PC-9 (cell line): ENCODE measurements around the gene CLBA1. TPM values are rescaled to one million over a fixed set of nuclear protein-coding genes. Genes with fewer than 3 reads are reported as not detected.

Source experiments
- BruUV-seq: library from RNA; stranded (reverse); fragments of 400-500 nt; replicated peaks from 2 replicates; lab custom pipeline; 2021; lab: Mats Ljungman, UMichigan
- CTCF ChIA-PET: fragments of 300-600 bp; sonication (Branson Sonifier 250); formaldehyde crosslinking; loops from one replicate; lab custom pipeline; 2022; ENCODE audit warnings: antibody characterized with exemption; lab: Charles Lee
- POLR2A ChIA-PET: fragments of 300-600 bp; sonication (Branson Sonifier 250); formaldehyde crosslinking; loops from one replicate; lab custom pipeline; 2022; ENCODE audit warnings: antibody characterized with exemption; ENCODE audit not compliant: unreplicated experiment; lab: Charles Lee
- DNase-seq, 2 experiments: peaks; one replicate each; pipeline versions ENCODE4 v3.0.0 to v3.0.0-alpha.2; 2015 to 2022; ENCODE audit warnings: mixed read lengths in 1 of 2
- H2AFZ ChIP-seq: fragments of 200-600 bp; sonication (generic); 2 replicates; pipeline ENCODE4 v1.8.1; 2017; ENCODE audit warnings: antibody characterized with exemption
- H3F3A ChIP-seq: fragments of 200-600 bp; sonication (generic); 2 replicates; pipeline ENCODE4 v1.8.1; 2017; ENCODE audit warnings: antibody characterized with exemption, mild to moderate bottlenecking, low read depth; ENCODE audit not compliant: insufficient read depth
- H3K27ac ChIP-seq: fragments of 200-600 bp; sonication (generic); 2 replicates; pipeline ENCODE4 v1.6.1; 2016; ENCODE audit warnings: mixed run types
- H3K27me3 ChIP-seq: fragments of 200-600 bp; sonication (generic); 2 replicates; pipeline ENCODE4 v1.6.1; 2016; ENCODE audit warnings: low read depth, mixed run types; ENCODE audit not compliant: insufficient read depth
- H3K36me3 ChIP-seq: fragments of 200-600 bp; sonication (generic); 2 replicates; pipeline ENCODE4 v1.6.1; 2016; ENCODE audit warnings: low read depth, mixed run types
- H3K4me1 ChIP-seq: fragments of 200-600 bp; sonication (generic); replicated peaks from 2 replicates; pipeline ENCODE4 v1.6.1; 2016; ENCODE audit warnings: mixed run types; ENCODE audit not compliant: insufficient read depth
- H3K4me2 ChIP-seq: fragments of 200-600 bp; sonication (generic); 2 replicates; pipeline ENCODE4 v1.6.1; 2017; ENCODE audit warnings: mixed run types
- H3K4me3 ChIP-seq: fragments of 200-600 bp; sonication (generic); 2 replicates; pipeline ENCODE4 v1.6.1; 2016; ENCODE audit warnings: mixed run types
- H3K79me2 ChIP-seq: fragments of 200-600 bp; sonication (generic); 2 replicates; pipeline ENCODE4 v1.6.1; 2017; ENCODE audit warnings: low read depth, mixed run types
- H3K9me2 ChIP-seq: fragments of 200-600 bp; sonication (generic); 2 replicates; pipeline ENCODE4 v1.8.1; 2017; ENCODE audit warnings: mild to moderate bottlenecking; ENCODE audit not compliant: insufficient read depth
- H3K9me3 ChIP-seq: fragments of 200-600 bp; sonication (generic); 2 replicates; pipeline ENCODE4 v1.8.1; 2016; ENCODE audit warnings: low read depth; ENCODE audit not compliant: insufficient read depth
- H4K20me1 ChIP-seq: fragments of 200-600 bp; sonication (generic); 2 replicates; pipeline ENCODE4 v1.8.1; 2017; ENCODE audit not compliant: insufficient read depth
- EZH2 ChIP-seq: fragments of 200-600 bp; sonication (generic); IDR thresholded peaks from 2 replicates; pipeline ENCODE4 v1.8.0; 2017; ENCODE audit warnings: antibody characterized with exemption, low read depth
- intact Hi-C: fragments of 100-400 bp; cut with micrococcal nuclease; formaldehyde crosslinking; loops from one replicate; pipeline ENCODE4 v1.10.0; 2022; ENCODE audit not compliant: unreplicated experiment
- total RNA-seq: library from RNA; stranded (reverse); gene quantifications from 2 replicates; pipeline ENCODE4 v1.2.3, GENCODE V29; 2021
- TF ChIP-seq, protein P1 (sequence below): fragments of 200-600 bp; sonication (generic); conservative IDR thresholded peaks from 2 replicates; pipeline ENCODE4 v1.6.1; 2017; ENCODE audit warnings: mixed run types, antibody characterized with exemption, mild to moderate bottlenecking, moderate library complexity

Gene CLBA1
- total RNA-seq, 1 experiment from 2014 or later = 12.6 TPM

DNA sequence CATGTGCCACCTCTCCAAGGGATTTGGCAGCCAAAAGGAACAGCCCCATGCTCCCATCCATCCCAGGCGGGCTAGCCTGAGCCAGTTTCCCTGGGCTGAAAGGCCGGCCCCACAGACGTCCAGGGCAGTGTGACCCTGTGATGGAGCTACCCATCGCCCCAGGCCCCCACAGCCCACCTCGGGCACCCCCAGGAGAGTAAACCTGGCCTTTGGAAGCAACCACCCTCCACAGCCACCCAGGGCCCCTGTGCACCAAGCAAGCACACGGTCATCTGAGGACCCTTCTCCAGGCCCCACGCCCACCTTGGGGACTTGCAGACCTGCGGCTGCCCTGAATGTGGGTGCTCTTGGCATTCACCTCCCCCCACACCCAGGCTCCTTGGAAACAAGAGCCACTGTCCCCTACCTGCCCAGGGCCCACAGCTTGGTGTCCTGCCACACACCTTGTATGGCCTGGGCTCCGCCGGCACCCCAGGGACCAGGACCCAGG lies 15.8 kb upstream of the CLBA1 start:
- Histone ChIP-seq H3K79me2 (no peaks in the 10 kb centered on the region), H3K27ac (no peak overlapping the region), H3K9me3 (no peaks in the 10 kb centered on the region), H3K36me3 (no peaks in the 10 kb centered on the region), H3K4me2 (peak overlapping the region; percentile 72), H3K4me1 (peaks cover 63% of the 10 kb centered on the region), H3K27me3 (no peaks in the 10 kb centered on the region), H2AFZ (no peak overlapping the region), H4K20me1 (no peaks in the 10 kb centered on the region), H3K9me2 (no peaks in the 10 kb centered on the region), H3K4me3 (peak overlapping the region; percentile 37), H3F3A (peaks cover 39% of the 10 kb centered on the region)
- ChIA-PET CTCF (no interaction called here), POLR2A (interaction anchor here (0.5 to 0.6 kb wide), 2 partner anchors 161 to 1406 kb away, joined by 3 to 4 read pairs; no protein-coding TSS in a partner anchor)
- DNase-seq = no peak
- TSS peak; percentile 23 for BruUV-seq
- TF ChIP-seq EZH2 = no peak
- TF ChIP-seq, protein P1, sequence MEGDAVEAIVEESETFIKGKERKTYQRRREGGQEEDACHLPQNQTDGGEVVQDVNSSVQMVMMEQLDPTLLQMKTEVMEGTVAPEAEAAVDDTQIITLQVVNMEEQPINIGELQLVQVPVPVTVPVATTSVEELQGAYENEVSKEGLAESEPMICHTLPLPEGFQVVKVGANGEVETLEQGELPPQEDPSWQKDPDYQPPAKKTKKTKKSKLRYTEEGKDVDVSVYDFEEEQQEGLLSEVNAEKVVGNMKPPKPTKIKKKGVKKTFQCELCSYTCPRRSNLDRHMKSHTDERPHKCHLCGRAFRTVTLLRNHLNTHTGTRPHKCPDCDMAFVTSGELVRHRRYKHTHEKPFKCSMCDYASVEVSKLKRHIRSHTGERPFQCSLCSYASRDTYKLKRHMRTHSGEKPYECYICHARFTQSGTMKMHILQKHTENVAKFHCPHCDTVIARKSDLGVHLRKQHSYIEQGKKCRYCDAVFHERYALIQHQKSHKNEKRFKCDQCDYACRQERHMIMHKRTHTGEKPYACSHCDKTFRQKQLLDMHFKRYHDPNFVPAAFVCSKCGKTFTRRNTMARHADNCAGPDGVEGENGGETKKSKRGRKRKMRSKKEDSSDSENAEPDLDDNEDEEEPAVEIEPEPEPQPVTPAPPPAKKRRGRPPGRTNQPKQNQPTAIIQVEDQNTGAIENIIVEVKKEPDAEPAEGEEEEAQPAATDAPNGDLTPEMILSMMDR = no peak
- intact Hi-C loops = loop anchor here (5.0 kb wide), 5 partner anchors 37 to 513 kb away; partner anchors contain the start of gene BRF1

DNA sequence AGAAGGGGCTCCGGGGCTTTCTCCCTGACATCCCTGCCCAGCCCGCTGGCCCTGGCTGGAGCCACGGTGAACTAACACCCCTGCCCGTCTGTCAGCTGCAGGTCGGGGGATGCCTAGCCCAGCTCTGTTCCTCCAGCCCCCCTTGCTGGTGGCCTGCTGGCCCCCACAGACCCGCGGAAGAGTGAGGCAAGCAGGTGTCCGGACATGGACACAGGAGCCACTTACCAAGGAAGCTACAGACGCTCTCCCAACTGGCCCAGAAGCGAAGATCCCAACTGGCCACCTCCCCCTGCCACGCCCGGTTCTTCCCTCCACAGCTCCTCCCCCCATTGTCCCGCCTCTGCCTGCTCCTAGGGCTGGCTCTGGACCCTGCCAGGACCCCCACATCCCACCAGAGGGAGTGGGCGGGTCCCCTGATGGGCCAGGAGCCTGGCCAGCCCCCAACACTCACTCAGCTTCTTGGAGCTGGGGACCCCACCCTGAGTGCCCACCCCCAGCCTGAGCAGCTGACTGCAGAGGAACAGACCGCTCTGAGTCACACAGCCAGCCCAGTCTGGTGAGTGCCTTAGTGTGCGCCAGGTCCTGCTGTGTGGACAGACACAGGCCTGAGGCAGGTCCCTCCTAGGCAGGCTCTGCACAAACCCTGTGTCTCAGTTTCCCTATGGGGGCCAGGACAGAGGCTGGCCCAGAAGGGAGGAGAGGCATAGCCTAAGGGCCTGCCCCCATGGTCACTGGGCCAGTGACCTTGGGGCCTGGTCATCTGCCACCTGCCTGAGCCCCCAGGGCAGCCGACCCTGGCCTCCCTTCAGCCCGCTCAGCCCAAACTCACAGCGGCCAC lies 15.1 kb upstream of the CLBA1 start:
- Histone ChIP-seq H3K4me2 (peak overlapping the region; percentile 72), H4K20me1 (no peaks in the 10 kb centered on the region), H3K4me1 (peaks cover 69% of the 10 kb centered on the region), H3K27me3 (no peaks in the 10 kb centered on the region), H3F3A (peaks cover 39% of the 10 kb centered on the region), H3K79me2 (no peaks in the 10 kb centered on the region), H3K36me3 (no peaks in the 10 kb centered on the region), H3K9me2 (no peaks in the 10 kb centered on the region), H3K4me3 (peak overlapping the region; percentile 37), H3K27ac (peak overlapping the region; percentile 97), H3K9me3 (no peaks in the 10 kb centered on the region), H2AFZ (no peak overlapping the region)
- CTCF ChIA-PET = interaction anchor here (0.6 kb wide), 1 partner anchor 120 kb away, joined by 3 read pairs; no protein-coding TSS in a partner anchor
- peak; percentile 71 to 75 for DNase-seq
- POLR2A ChIA-PET = interaction anchor here (0.5 to 0.6 kb wide), 2 partner anchors 161 to 1406 kb away, joined by 3 to 4 read pairs; no protein-coding TSS in a partner anchor
- no TSS peak for BruUV-seq
- intact Hi-C loops = loop anchor here (5.0 kb wide), 4 partner anchors 232 to 512 kb away; partner anchors contain the start of gene BRF1
- TF ChIP-seq, protein P1 = no peak

DNA sequence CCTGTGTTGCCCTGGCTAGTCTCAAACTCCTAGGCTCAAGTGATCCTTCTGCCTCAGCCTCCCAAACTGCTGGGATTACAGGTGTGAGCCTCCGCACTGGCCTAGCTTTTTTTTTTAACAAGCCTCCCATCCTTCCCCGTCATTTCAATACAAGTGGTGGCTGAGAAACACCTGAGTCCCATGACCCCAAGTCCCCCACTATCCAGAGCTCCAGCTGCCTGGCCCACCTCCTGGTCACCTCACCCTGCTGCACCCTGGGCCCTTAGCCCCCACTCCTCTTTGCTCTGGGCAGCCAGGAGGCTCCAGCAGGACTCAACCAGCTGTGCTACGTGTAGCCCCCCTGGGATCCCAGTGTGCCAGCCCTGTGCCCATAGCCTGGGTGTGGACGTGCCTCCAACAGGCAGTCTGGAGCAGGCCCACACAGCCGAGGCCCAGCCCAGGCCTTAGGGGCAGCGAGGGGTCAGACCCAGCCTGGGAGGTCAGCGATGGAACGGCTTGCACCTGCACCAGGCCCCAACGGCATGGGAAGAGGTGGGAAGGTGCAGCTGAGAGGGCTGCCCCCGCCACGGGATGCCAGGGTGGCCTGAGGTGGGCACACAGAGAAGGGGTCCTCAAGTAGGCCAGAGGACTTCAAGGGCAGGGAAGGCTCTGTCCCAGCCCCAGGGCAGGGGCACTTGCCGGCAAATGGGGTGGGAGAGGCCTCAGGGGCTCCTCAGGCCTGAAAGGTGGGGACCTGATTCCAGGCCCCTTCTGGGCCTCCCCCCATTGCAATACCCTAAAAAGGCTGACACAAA lies 13.9 kb upstream of the CLBA1 start:
- Histone ChIP-seq H3K27ac (peak overlapping the region; percentile 97), H3F3A (peaks cover 39% of the 10 kb centered on the region), H3K27me3 (no peaks in the 10 kb centered on the region), H3K4me2 (peak overlapping the region; percentile 72), H3K36me3 (no peaks in the 10 kb centered on the region), H3K4me1 (peaks cover 81% of the 10 kb centered on the region), H4K20me1 (no peaks in the 10 kb centered on the region), H2AFZ (no peak overlapping the region), H3K79me2 (no peaks in the 10 kb centered on the region), H3K9me3 (no peaks in the 10 kb centered on the region), H3K9me2 (no peaks in the 10 kb centered on the region), H3K4me3 (peak overlapping the region; percentile 41; the same call in 1 of the 2 replicates)
- CTCF ChIA-PET = interaction anchor here (0.5 kb wide), 1 partner anchor 391 kb away, joined by 3 read pairs; no protein-coding TSS in a partner anchor
- DNase-seq = no peak
- BruUV-seq = TSS peak; percentile 11
- TF ChIP-seq EZH2 = no peak
- TF ChIP-seq, protein P1 = no peak
- intact Hi-C loops = loop anchor here (2.0 to 5.0 kb wide), 7 partner anchors 49 to 511 kb away; partner anchors contain the start of genes BRF1 and CDCA4
- POLR2A ChIA-PET = interaction anchor here (0.5 to 1.2 kb wide), 4 partner anchors 39 to 180 kb away, joined by 4 to 6 read pairs (median 5); no protein-coding TSS in a partner anchor
